Mesothelial cell of epicardium (in vitro differentiated cells): Measurements from ENCODE around the gene LZTS2. TPM values are rescaled to one million over a fixed set of nuclear protein-coding genes. Genes with fewer than 3 reads are reported as not detected.

Source experiments
- DNase-seq, 2 experiments: peaks; one replicate each; pipeline ENCODE4 v3.0.0; 2021; ENCODE audit warnings: low spot score in 2 of 2; ENCODE audit not compliant: unreplicated experiment in 2 of 2
- H3K27ac Mint-ChIP-seq: 2 replicates; pipeline ENCODE4 v1.8.0; 2021; ENCODE audit warnings: mixed read lengths
- H3K27me3 Mint-ChIP-seq: 2 replicates; pipeline ENCODE4 v1.8.0; 2021; ENCODE audit warnings: low read depth, mixed read lengths
- H3K36me3 Mint-ChIP-seq: 2 replicates; pipeline ENCODE4 v1.8.0; 2021; ENCODE audit warnings: mixed read lengths
- H3K4me1 Mint-ChIP-seq: 2 replicates; pipeline ENCODE4 v1.8.0; 2021; ENCODE audit warnings: mixed read lengths
- H3K4me3 Mint-ChIP-seq: 2 replicates; pipeline ENCODE4 v1.8.0; 2021; ENCODE audit warnings: mild to moderate bottlenecking, moderate library complexity, mixed read lengths
- H3K9me3 Mint-ChIP-seq: 2 replicates; pipeline ENCODE4 v1.8.0; 2021; ENCODE audit warnings: mixed read lengths
- total RNA-seq: library from RNA; stranded (reverse); gene quantifications from 3 replicates; pipeline ENCODE4 v1.2.1, GENCODE V29; 2021
- TF ChIP-seq, protein P1 (sequence below): fragments of 200-600 bp; sonication (generic); IDR thresholded peaks from one replicate; pipeline ENCODE4 v1.5.0; 2021; ENCODE audit warnings: antibody characterized with exemption; ENCODE audit not compliant: unreplicated experiment

The LZTS2 gene
- total RNA-seq, 1 donor from 2014 or later, result 107 TPM

DNA sequence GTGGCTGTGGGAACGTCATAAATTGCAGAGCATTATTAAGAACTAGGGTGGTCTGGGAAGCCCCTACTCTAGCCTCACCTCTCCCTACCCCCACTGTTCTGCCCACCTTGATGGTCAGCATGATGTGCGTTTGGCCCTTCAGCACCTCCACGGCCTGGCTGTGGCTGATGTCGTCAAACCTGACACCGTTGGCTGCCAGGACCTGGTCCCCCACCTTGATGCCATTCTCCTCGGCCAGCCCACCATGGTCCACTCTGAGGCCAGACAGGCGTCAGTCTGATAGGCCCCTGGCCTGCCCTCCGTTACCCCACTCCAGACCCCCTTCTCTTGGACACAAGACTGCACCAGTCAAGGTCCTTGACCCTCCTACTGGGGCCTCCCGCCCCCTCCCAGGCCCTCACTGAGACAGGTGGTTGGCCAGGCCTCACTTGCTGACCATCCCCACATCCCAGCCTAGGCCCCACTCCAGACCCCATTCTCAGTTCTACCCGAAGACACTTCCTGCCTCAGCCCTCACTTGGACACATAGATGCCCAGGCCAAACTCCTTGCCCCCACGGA, 22.2 kb downstream of the LZTS2 start:
- Mint-ChIP-seq H3K4me1 (peaks cover 5% of the 10 kb centered on the region), H3K9me3 (no peaks in the 10 kb centered on the region), H3K4me3 (no peak overlapping the region), H3K27ac (no peak overlapping the region), H3K36me3 (no peaks in the 10 kb centered on the region), H3K27me3 (peaks cover 30% of the 10 kb centered on the region)
- TF ChIP-seq, protein P1, sequence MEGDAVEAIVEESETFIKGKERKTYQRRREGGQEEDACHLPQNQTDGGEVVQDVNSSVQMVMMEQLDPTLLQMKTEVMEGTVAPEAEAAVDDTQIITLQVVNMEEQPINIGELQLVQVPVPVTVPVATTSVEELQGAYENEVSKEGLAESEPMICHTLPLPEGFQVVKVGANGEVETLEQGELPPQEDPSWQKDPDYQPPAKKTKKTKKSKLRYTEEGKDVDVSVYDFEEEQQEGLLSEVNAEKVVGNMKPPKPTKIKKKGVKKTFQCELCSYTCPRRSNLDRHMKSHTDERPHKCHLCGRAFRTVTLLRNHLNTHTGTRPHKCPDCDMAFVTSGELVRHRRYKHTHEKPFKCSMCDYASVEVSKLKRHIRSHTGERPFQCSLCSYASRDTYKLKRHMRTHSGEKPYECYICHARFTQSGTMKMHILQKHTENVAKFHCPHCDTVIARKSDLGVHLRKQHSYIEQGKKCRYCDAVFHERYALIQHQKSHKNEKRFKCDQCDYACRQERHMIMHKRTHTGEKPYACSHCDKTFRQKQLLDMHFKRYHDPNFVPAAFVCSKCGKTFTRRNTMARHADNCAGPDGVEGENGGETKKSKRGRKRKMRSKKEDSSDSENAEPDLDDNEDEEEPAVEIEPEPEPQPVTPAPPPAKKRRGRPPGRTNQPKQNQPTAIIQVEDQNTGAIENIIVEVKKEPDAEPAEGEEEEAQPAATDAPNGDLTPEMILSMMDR, result no peak
- no peak for DNase-seq

DNA sequence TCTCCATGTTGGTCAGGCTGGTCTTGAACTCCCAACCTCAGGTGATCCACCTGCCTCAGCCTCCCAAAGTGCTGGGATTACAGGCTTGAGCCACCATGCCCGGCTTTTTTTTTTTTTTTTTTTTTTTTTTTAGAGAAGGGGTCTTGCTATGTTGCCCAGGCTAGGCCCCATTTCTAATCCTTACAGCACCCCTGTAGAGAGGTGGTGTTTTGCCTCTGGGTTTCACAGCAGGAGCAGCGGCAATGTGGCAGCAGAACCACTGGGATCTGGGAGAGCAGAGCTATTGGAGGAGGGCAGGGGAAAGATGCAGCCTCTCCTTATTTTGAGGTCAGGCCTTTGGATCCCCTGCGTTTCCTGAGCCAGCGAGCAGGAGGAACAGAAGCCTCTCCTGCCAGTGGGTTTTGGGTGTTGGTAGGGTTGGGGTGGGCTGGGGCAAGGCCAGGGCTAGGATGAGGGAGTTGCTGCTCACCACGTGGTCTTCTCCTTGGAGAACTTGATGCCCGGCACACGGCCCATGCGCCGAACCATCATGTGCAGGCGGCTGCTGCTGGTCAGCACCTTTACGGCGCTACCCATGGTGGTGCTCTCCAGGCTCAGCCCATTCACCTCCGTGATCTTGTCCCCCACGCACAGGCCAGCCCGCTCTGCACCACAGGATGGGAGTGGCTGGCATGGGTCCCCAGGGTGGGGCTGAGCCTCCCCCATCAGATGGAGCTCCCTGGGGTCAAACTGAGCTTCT, 23.5 kb downstream of the LZTS2 start:
- Mint-ChIP-seq H3K4me3 (no peak overlapping the region), H3K4me1 (peaks cover 13% of the 10 kb centered on the region), H3K27ac (no peak overlapping the region), H3K27me3 (peaks cover 19% of the 10 kb centered on the region), H3K36me3 (no peaks in the 10 kb centered on the region), H3K9me3 (no peaks in the 10 kb centered on the region)
- TF ChIP-seq, protein P1, result no peak
- no peak for DNase-seq

DNA sequence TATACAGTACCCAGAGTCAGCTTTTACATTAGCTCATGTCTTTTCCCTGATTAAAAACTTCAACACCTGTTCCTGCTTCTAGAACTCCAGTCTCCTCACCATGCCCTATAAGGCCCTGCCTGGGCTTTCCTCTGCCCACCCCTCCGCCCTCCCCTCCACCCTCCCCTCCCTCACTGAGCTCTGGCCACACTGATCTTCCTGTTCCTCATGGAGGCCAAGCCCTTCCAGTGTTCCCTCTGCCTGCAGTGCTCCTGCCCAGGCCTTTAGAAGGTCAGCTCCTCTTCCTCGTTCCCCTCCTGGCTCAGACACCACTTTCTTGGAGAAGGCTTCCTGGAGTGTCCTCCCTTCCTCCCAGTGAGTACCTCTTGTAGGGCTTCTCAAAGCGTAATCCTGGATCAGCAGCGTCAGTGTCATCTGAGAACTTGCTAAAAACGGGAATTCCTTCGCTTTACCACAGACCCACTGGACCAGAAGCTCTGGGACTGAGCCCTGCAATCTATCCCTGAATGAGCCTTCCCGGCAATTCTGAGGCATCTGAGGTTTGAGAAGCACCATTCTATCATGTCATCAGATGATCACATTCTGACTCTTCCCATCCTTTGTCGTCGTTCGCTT, 27.6 kb downstream of the LZTS2 start:
- DNase-seq, result no peak
- Mint-ChIP-seq H3K27ac (no peak overlapping the region), H3K36me3 (no peaks in the 10 kb centered on the region), H3K9me3 (no peaks in the 10 kb centered on the region), H3K4me3 (no peak overlapping the region), H3K4me1 (peaks cover 19% of the 10 kb centered on the region), H3K27me3 (peaks cover 12% of the 10 kb centered on the region)
- TF ChIP-seq, protein P1, result no peak

DNA sequence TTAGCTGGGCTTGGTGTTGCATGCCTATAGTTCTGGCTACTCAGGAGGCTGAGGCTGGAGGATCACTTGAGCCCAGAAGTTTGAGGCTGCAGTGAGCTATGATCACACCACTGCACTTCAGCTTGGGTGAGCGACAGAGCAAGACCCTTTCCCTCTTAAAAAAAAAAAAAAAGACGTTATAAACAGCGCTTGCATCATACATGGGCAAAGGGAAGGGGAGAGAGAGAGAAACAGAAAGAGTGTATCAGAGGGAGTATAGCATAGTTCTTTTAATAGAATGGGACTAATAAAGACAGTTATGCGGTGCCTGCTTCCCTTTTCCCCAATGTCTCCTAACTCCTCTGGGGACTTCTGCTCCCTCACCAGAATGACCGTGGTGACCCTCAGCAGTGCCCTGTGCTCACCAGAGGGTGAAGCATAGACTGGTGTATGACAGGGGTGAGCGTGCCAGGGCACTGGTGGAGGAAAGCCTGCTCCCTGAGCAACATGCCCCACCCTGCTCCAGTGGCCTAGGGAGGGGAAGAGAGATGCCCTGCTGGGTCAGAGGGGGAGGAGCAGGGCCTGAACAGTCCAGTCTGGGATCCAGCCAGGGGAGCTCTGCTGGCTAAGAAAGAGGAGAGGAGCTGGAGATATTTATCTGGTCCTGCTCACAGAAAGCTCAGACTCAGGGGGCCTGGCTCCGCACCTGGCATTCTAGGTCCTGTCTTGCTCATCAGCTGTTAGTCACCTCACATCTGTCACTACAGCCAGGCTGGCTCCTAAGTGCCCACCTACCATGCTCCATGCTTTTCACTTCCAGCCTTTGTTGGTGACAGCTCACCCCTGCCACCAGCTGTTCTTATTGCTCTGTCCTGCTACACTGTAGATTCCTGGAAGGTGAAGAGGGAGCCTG, 29.1 kb downstream of the LZTS2 start:
- Mint-ChIP-seq H3K4me3 (no peak overlapping the region), H3K36me3 (no peaks in the 10 kb centered on the region), H3K27ac (no peak overlapping the region), H3K9me3 (no peaks in the 10 kb centered on the region), H3K27me3 (peaks cover 12% of the 10 kb centered on the region), H3K4me1 (peaks cover 31% of the 10 kb centered on the region)
- TF ChIP-seq, protein P1, result no peak
- DNase-seq, result no peak

DNA sequence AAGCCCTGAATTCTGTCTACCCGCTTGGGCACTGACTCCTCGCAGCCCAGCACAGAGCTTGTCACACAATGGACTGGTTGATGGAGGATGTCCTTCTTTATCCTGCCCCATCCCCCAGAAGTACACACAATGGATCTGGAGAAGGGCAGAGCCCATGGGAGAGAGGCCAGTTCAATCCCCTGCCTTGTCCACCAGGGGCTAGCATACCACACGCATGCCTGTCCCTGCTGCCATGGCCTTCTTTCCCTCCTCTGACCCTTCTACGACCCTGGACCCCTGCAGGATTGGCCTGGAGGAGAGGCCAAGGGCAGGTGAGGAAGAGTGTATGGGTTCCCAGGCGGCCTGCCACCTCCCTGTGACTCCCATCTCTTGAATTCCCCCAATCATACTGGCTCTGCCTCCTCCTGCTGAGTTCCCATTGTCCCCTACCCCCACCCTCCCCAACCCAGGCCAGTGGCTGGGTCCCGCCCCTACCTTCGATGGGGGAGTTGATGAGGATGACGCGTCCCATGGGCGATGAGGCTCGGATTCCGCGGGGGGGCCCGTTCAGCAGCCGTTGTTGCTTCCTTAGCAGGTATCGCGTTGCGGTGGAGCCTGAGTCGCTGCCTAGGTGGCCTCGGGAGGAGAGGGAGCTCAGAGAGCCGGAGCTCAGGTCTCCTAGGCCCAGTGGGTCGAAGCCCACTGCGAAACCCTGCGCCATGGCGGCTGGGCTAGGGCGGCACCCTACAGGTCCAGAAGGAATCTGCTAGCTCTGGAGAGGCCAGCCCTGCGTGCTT, 30.1 kb downstream of the LZTS2 start:
- no peak for DNase-seq
- Mint-ChIP-seq H3K27ac (no peak overlapping the region), H3K27me3 (peaks cover 12% of the 10 kb centered on the region), H3K4me1 (peaks cover 34% of the 10 kb centered on the region), H3K9me3 (no peaks in the 10 kb centered on the region), H3K4me3 (no peak overlapping the region), H3K36me3 (no peaks in the 10 kb centered on the region)
- TF ChIP-seq, protein P1, result no peak
